ENCODE results near the gene ARID3B.

ARID3B gene

GRCh38 chr15:74631087-74631385 lies 90.0 kb downstream of the ARID3B start:
- H3K27me3 ChIP-seq, result no peaks in the 10 kb centered on the region
- no peaks in the 10 kb centered on the region for H3K4me1 ChIP-seq
- H3K4me3 ChIP-seq (ENCODE audit: low read depth, low read length), result no peak overlapping the region
- H3K9me3 ChIP-seq, result no peaks in the 10 kb centered on the region
- TF ChIP-seq CTCF (IDR thresholded peaks at IDR 0.05; ENCODE audit: low read depth, low read length), result no peak
- peaks cover 58% of the 10 kb centered on the region for H3K36me3 ChIP-seq
- no peak for DNase-seq

DNA sequence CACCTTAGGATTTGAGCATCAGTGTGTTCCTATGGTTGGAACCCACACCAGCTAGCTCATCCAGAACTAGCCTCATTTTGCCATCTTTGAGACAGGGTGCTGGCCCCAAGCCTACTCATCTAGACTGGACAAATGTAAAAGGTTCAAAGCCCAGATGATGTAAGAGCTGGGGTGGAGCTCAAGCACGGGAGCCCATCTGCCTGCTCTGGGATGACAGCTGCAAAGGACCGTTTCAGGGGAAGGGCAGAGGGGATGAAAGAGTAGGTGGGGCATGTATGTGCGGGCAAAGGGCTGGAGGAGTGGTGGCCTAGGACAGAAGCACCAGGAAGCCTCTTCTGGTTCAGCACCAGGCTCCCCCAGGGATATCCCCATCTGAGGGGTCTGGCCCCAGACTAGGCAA lies 90.4 kb downstream of the ARID3B start:
- Histone ChIP-seq H3K4me3 (ENCODE audit: low read depth, low read length) (no peak overlapping the region), H3K36me3 (peaks cover 54% of the 10 kb centered on the region), H3K4me1 (no peaks in the 10 kb centered on the region), H3K9me3 (no peaks in the 10 kb centered on the region), H3K27me3 (no peaks in the 10 kb centered on the region)
- no peak for DNase-seq
- TF ChIP-seq CTCF (IDR thresholded peaks at IDR 0.05; ENCODE audit: low read depth, low read length), result no peak

- Histone ChIP-seq H3K4me1 (no peaks in the 10 kb centered on the region), H3K4me3 (ENCODE audit: low read depth, low read length) (no peak overlapping the region), H3K36me3 (peaks cover 48% of the 10 kb centered on the region), H3K9me3 (no peaks in the 10 kb centered on the region), H3K27me3 (no peaks in the 10 kb centered on the region)
- DNase-seq, result peak; percentile 80
- TF ChIP-seq CTCF (IDR thresholded peaks at IDR 0.05; ENCODE audit: low read depth, low read length), result peak; percentile 97
Measured at GRCh38 chr15:74631935-74632560, 91.0 kb downstream of the ARID3B start.

GRCh38 chr15:74632601-74633000 lies 91.6 kb downstream of the ARID3B start:
- Histone ChIP-seq H3K27me3 (no peaks in the 10 kb centered on the region), H3K4me3 (ENCODE audit: low read depth, low read length) (no peak overlapping the region), H3K36me3 (peaks cover 42% of the 10 kb centered on the region), H3K4me1 (no peaks in the 10 kb centered on the region), H3K9me3 (no peaks in the 10 kb centered on the region)
- DNase-seq, result no peak
- no peak for TF ChIP-seq CTCF (IDR thresholded peaks at IDR 0.05; ENCODE audit: low read depth, low read length)

- H3K36me3 ChIP-seq, result peaks cover 35% of the 10 kb centered on the region
- H3K9me3 ChIP-seq, result no peaks in the 10 kb centered on the region
- H3K4me1 ChIP-seq, result no peaks in the 10 kb centered on the region
- H3K4me3 ChIP-seq (ENCODE audit: low read depth, low read length), result no peak overlapping the region
- no peak for TF ChIP-seq CTCF (IDR thresholded peaks at IDR 0.05; ENCODE audit: low read depth, low read length)
- H3K27me3 ChIP-seq, result no peaks in the 10 kb centered on the region
- DNase-seq, result no peak
Measured at GRCh38 chr15:74633781-74634180, 92.8 kb downstream of the ARID3B start.

- Histone ChIP-seq H3K27me3 (no peaks in the 10 kb centered on the region), H3K4me3 (ENCODE audit: low read depth, low read length) (no peak overlapping the region), H3K36me3 (peaks cover 33% of the 10 kb centered on the region), H3K9me3 (no peaks in the 10 kb centered on the region), H3K4me1 (no peaks in the 10 kb centered on the region)
- TF ChIP-seq CTCF (IDR thresholded peaks at IDR 0.05; ENCODE audit: low read depth, low read length), result peak; percentile 95
- peak; percentile 73 for DNase-seq
Measured at GRCh38 chr15:74635228-74635627, 94.2 kb downstream of the ARID3B start.
